Stimulated activated CD4-positive, alpha-beta T cell treated with anti-CD3 and anti-CD28 coated beads, Interleukin-1b, Interleukin-23, amount 100 ng/mL, for 24 hours (primary cell): ENCODE data around the gene SMARCC1.

Source experiments
- DNase-seq, 4 experiments: peaks; one replicate each; pipeline ENCODE4 v3.0.0-alpha.2; 2020; ENCODE audit warnings: low read depth in 4 of 4, low spot score in 1 of 4

SMARCC1 gene

DNA sequence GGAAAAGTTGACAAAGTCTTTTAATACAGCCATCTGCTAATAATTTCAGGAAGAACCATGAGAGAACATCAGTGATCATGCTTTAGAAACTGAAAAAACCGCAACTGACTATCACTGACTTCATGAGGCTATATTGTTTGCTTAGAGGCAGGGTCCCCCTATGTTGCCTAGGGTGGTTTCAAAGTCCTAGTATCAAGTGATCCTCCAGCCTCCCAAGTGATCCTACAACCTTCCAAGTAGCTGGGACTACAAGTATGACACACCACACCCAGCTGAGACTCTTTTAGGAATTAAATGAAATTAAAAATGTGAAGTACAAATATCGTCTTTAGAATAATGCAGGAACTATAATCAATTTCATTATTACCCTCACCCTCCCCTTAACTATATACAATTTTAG lies 144.8 kb downstream of the SMARCC1 start:
- DNase-seq: no peak

DNA sequence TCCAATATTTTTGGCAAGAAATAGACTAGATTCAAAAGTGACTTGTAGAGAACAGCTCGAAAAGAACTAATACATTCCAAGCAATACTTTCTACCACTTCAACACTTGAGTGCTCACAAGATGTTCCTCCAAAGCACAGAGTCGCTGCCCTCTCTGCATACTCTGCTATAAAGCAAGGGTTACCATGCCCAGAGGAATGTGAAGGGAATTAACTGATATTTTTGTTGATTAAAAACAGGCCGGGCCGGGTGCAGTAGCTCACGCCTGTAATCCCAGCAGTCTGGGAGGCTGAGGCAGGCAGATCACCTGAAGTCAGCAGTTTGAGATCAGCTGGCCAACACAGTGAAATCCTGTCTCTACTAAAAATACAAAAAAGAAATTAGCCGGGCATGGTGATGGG lies 145.5 kb downstream of the SMARCC1 start:
- DNase-seq: no peak

DNA sequence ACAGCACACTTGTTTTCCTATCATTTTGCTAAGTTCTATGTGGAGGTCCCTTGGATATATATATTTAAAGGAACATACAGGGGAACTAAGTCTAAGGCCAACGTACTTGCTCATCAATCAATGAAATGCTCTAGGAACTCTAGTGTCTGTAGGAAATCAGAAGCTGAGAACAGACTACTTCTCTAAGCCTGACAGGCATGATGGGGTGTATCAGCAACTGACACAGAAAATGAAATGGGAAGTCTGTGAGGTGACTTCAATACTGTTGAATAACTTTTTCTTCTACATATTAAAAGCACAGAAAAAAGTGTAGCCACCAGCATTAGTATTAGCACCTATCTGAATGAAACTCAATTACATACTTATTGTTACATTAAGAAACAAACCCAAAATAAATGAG lies 146.2 kb downstream of the SMARCC1 start:
- no peak for DNase-seq

DNA sequence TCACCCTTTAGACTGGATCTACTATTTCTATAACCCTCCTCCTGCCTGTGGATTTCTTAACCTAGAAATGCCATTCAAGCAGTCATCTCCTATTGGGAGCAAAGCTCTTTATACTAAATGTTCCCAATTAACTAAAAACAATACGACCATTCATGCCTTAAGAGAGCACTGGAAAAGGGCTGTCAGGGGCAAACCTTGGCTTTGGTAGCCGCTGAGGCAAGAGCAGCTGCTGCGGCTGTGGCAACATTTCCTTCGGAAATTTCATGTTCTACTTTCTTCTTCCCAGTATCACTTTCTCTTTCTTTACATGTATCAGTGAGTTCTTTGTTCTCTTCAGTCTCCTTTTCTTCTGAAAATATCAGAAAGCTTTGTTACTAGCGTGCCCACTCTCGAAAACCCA lies 146.7 kb downstream of the SMARCC1 start:
- no peak for DNase-seq

DNA sequence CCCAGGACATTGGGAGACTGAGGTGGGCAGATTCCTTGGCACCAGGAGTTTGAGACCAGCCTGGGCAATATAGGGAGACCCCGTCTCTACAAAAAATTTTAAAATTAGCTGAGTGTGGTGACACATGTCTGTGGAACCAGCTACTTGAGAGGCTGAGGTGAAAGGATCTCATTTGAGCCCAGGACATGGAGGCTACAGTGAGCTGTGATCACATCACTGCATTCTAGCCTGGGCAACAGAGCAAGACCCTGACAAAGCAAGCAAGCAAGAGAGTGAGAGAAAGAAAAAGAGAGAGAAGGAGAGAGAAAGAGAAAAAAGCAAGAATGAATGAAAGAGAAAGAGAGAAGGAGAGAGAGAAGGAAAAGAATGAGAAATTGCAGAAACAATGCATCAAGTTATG lies 150.9 kb downstream of the SMARCC1 start:
- no peak for DNase-seq

DNA sequence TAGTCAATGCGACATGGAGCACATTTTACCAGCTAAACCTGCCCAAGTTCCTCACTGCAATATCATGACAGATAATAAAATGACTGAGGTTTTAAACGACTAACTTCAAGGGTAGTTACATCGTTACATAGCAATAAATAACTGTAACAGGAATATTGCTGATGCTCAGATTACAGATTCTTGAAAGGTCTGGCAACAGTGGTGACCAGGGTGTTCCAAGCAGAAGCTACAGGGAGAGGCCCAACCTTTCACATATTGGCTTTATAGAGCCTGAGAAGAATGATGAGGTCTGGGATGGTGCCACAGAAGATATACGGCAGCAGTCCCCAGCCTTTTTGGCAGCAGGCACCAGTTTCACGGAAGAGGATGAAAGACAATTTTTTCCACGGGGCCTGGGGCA lies 151.9 kb downstream of the SMARCC1 start:
- DNase-seq: no peak

DNA sequence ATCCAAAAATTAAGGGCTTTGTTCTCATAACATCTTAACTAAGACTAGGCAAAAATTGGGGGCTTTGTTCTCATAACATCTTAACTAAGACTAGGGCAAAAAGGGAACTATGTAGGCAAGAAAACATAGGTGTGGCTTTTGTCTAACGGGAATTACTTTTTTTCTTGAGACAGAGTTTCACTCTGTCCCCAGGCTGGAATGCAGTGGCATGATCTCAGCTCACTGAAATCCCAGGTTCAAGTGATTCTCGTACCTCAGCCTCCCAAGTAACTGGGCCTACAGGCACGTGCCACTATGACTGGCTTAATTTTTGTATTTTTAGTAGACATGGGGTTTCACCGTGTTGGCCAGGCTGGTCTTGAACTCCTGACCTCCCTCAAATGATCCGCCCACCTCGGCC lies 153.3 kb downstream of the SMARCC1 start:
- no peak for DNase-seq

DNA sequence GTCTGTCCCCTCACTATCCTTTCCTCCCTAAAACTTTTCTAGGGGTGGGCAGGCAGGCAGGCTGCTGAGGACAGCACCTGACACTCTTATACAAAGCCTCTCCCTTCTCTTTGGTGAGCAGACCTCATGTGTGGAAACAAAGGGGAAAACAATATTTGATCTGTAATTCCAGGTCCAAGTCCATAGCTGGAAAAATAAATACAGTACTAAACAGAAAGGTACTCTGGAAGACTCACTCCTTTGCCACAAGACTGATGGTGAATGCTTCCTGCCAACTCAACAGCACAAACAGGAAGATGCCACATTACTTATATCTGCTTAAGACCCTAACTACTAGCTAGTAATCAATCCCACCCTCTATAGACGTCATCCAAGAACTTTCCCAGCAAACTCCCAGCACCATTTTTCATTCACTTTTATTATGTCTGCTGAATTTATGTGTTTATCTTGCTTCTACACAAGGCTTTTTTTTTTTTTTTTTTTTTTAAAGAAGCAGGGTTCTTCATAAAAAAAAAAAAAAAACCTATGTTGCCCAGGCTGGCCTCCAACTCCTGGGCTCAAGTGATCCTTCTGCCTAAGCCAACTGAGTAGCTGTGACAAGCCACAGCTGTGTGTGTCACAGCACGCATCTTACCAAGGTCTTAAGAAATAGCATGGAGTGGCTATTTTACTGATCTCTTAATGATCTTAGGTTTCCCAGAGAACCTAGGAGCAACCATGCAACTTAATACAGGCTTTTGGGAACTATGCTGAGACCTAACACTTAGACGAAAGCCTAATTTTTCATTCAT lies 158.8 kb downstream of the SMARCC1 start:
- no peak for DNase-seq

DNA sequence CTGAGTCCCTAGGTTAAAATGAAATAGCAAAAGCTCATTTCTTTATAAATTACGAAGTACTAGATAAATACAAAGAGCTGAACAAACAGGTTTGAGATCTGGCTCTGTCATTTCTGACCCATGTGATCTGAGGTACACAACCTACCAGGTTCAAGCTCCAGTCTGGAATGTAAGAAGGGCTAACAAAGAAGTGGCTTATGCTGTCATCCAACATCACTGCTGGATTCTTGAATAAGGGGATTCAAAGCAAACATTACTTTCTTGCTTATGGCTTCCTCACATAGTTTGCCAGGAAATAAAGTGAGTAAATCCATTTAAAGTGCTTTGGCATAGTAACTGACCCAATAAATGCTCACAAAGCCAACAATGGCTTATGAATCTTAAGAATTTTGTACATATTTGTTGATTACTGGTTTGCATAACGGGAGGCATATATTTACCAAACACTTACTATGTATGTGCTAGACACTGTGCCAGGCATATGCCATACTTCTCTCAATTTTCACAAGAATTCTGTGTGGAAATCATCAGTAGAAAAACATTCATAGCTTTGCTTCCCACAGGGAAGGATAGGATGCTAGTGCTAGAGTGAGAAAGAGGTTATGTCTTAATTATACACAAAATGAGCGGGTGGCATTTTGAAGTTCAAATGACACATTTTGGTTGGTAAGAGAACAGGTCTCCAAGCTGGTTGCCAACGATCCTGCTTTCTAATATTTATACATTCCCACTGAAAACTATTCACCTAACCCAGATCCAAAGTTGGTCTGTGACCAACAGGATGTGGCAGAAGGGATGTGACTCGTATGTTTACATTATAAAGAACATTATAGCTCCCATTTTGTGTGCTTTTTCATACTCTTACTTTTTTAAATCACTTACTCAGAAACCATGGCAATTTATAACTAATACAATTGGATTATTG lies 164.3 kb downstream of the SMARCC1 start:
- DNase-seq: no peak

DNA sequence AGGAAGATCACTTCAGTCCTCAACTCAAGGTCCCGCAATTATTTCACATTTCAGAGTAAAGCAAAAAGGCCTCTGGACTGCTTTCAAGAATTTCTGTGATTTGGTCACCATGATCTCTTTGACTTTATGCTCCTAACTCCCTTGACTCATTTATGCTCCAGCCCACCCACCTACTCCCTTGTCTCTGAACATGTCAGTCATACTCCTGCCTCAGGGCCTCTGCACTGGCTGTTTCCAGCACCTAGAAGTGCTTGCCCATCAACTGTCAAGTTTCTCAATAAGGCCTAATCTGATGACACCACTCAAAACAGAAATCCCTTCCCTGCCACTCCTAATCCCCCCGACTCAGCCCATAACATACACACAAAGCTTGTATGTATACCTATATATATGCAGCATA lies 166.9 kb downstream of the SMARCC1 start:
- no peak for DNase-seq

DNA sequence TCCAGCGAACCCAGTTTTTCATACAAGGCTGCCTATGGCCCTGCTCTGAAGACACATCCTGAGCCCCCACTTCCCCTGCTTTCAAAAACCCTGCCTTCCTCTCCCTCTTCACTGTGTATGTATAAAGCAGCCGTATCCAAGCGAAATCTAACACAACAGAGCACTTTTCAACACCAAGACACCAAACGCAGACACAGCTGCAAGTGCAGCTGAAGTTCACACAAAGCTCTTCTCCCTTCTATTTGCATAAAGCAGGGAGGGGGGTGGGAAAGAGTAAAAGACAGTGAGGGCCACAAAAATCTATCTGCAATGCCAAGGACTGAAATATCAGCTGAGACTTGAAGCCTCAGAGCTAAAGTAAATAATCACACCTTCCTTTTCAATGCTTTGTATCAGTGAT lies 168.0 kb downstream of the SMARCC1 start:
- DNase-seq: no peak

DNA sequence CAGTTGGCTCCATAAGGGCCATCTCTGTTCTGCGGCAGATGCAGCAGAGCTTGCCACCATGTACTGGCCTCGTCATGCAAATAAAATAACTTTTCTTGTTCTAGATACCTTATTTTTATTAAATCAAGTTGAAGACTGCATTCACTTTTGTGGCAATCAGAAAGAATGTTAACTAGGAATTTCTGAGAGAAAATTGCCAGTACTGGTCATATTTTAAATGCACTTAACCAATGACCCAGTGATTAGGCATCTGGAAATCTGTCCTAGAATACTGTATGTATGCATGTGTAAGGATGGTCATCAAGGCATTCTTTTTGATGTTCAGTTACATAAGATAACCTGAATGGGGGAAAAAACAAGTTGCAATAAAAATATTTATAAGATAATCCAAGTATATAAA lies 168.8 kb downstream of the SMARCC1 start:
- no peak for DNase-seq

DNA sequence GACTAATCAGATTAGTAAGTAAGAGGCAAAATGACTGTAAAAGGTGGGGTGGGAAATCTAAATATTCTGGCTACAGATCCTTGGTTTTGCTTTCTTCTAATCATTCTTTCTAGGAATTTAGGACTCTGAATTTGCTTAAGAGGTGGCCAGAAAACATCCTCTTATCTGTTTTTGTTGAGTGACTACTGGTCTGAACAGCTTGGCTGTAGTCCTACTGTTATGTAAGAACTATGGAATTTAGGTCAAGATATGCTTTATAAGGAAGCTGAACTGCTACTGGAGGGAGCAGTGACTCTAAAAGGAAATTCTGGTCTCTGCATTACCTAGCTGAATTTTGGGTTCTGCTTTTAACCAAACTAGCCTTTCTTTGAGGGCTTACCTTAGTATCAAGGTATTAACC lies 169.5 kb downstream of the SMARCC1 start:
- no peak for DNase-seq

DNA sequence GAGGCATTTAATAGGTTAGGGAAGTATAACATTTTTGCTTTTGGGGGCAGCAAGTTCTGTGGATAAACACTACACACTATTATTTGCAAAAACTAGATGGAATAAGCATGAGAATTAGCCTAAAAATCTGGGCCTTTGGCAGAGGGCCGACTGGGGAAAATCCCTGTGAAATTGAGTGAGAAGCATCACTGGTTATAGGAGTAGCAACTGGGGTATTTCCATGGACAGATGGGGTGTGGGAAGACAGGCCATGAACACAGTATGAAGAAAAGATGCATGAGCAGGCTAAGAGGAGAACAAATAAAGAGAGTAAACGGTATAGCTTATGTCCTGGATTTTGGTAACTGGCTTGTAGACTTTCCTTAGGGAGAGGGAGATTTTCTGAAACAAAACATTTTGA lies 170.1 kb downstream of the SMARCC1 start:
- DNase-seq: no peak

DNA sequence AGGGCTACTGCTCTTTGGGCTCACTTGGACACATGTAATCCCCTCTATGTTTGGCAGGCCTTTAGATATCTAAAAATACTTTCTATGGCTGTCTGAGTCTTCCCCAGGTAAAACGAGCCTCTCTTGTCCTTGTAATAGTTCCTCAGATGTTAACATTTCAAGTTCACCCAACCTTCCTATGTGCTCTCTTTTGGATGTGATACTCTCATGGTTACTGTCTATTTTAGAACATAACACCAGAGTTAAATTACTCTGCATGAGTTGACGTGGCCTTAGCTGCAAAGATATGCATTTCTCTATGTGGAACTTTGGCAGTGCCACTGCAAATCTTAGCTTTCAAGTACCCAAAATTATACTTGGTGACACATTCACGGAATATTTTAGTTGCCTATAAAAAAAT lies 171.1 kb downstream of the SMARCC1 start:
- no peak for DNase-seq

DNA sequence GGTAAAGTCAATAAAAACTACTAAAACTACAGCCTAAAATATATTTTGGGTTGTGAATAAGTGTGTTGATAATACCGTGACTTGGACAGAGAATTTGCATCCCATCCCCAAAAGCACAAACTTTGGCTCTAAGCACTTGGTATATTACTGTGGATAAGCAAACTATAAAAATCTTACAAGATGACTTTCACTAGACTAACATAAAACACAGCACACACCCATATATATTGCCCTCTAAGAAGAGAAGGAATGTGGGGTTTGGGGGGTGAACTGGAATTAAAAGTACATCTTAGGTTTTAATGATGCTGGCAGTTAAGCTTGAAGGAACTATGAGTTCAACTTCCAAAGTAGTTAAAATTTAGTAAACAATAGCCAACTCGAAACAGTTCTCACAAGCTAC lies 174.4 kb downstream of the SMARCC1 start:
- DNase-seq: no peak

DNA sequence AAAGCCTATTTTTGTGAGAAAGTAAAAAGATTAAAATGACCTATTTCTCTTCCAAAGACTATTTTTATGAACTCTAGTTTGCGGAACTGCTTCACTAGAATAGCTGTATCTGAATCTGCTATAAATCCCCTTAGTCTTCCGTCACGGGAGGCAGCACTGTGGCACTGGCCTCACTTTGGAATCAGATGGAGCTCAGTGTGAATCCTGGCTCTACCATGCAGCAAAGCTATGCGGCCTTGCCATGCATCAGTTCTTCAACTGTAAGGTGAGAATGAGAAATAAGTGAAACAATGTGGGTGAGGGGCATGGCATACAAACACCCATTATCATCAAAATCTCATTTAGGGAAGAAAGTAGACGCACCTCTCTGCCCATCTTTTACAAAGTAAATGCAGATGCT lies 175.5 kb downstream of the SMARCC1 start:
- no peak for DNase-seq

DNA sequence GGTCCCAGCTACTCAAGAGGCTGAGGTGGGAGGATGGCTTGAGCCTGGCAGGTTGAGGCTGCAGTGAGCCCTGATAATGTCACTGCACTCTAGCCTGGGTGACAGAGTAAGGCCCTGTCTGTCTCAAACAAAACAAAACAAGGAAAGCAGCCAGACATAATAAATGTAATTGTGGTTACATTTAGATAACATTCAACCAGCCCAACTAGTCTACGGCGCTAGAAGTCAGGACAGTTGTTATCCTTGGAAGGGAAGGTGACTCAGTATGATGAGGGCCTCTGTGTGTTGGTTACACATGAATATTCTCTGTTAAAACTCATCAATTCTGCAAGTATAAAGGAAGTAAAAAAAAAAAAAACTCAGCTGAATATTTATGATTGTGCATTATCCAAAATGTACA lies 176.0 kb downstream of the SMARCC1 start:
- no peak for DNase-seq

DNA sequence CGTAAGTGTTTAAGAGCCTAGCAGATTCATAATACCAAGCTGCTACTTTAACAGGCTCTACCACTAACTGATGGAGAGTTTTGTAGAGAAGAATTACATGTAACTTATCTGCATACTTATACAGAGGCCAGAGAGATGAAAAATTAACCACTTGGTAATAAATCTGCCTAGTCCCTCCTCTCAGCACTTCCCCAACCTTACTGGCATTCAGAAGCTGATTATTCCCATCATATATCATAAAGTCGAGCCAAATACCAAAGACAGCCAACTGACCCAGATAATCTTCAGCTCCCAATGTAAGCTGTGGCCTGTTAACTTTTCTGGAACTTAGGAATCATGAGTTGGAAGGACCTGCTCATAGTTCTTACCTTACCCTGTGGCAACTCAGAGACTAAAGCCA lies 177.5 kb downstream of the SMARCC1 start:
- DNase-seq: no peak

DNA sequence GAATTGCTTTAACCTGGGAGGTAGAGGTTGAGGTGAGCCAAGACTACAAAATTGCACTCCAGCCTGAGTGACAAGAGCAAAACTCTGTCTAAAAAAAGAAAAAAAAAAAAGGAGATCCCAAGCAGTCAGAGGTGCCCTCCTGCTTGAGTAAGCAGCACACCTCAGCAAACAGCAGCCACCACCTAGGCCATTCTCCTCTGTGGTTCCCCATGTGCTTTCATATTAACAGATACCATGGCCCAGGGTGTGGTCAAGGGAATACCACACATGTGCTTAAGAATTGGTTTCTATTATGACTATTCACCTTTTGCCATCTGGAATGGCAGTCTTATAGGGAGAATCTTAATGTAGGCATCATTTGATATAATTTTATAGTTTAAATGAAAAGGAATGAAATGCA lies 178.4 kb downstream of the SMARCC1 start:
- DNase-seq: no peak

DNA sequence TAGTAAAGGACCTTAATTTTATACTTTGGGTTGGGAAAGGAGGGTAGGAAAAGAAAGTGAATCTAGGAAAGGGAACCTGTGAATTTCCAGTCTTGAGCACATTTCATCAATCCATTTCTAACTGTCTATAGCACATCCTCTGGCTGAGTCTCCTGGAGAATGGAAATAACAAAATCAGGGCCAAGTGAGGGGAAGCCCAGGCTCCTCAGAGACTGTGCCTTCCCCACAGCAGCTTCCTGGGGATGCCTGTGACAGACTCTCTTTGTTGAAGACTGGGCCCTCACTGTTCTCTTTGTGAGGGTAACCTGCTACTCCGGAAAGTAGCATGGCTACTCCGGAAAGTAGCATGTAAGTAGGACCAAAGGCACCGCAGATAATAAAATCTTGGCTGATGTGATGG lies 180.4 kb downstream of the SMARCC1 start:
- DNase-seq: no peak

DNA sequence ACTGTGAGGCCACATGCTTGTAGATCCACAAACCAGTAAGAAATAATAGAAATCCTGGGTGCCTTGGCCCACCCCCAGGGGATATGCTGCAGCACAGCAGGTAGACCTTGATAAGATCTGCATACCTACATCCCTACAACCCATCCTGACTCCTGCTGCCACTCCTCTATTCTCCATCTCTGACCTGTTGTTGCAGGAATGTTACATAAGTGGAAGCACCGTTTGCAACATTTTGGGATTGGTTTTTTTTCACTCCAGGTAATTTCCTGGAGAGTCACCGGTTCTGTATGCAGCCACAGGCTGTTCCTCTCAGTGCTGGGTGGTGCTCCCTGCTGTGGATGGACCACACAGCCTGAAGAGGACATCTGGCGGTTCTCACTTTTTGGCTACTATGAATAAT lies 186.9 kb downstream of the SMARCC1 start:
- DNase-seq: no peak
